ENCODE results near the gene ELP2.

ELP2 gene

GRCh38 chr18:36099311-36099710, 30.4 kb upstream of the ELP2 start:
- H4K20me1 ChIP-seq (ENCODE audit: insufficient read depth, low read length) = no peaks in the 10 kb centered on the region
- ATAC-seq (ENCODE audit: insufficient read depth, low read depth) = no peak

GRCh38 chr18:36101943-36102342, 27.8 kb upstream of the ELP2 start:
- Histone ChIP-seq H2AFZ (ENCODE audit: low read depth, low read length) (no peak overlapping the region), H3K9ac (ENCODE audit: low read depth, low read length) (no peak overlapping the region), H3K4me2 (ENCODE audit: insufficient read depth, low read length) (no peak overlapping the region), H3K9me3 (ENCODE audit: insufficient read depth, low read length, severe bottlenecking) (peaks cover 9% of the 10 kb centered on the region), H3K4me1 (ENCODE audit: insufficient read depth, low read length) (no peaks in the 10 kb centered on the region), H3K79me2 (ENCODE audit: insufficient read depth, low read length) (no peaks in the 10 kb centered on the region), H3K27ac (ENCODE audit: low read length) (no peak overlapping the region), H3K36me3 (ENCODE audit: insufficient read depth, low read length) (no peaks in the 10 kb centered on the region), H4K20me1 (ENCODE audit: insufficient read depth, low read length) (no peaks in the 10 kb centered on the region), H3K4me3 (ENCODE audit: low read depth in 1 of 2, low read length in 2 of 2) (no peak overlapping the region), H3K27me3 (ENCODE audit: insufficient read depth, low read length, poor library complexity) (no peaks in the 10 kb centered on the region)
- DNase-seq = no peak
- ATAC-seq (ENCODE audit: insufficient read depth, low read depth) = no peak
- TF ChIP-seq EZH2 (IDR thresholded peaks at IDR 0.05; ENCODE audit: borderline replicate concordance, low read depth, low read length, severe bottlenecking) (no peak), CTCF (IDR thresholded peaks at IDR 0.05; ENCODE audit: borderline replicate concordance, extremely low read depth, low read length, poor library complexity, severe bottlenecking) (no peak)

More at GRCh38 chr18:36099311-36099710, 30.4 kb upstream of the ELP2 start:
- Histone ChIP-seq H3K27ac (ENCODE audit: low read length) (no peak overlapping the region), H3K4me3 (ENCODE audit: low read depth in 1 of 2, low read length in 2 of 2) (no peak overlapping the region), H3K4me2 (ENCODE audit: insufficient read depth, low read length) (no peak overlapping the region), H3K27me3 (ENCODE audit: insufficient read depth, low read length, poor library complexity) (no peaks in the 10 kb centered on the region), H2AFZ (ENCODE audit: low read depth, low read length) (no peak overlapping the region), H3K79me2 (ENCODE audit: insufficient read depth, low read length) (no peaks in the 10 kb centered on the region), H3K36me3 (ENCODE audit: insufficient read depth, low read length) (no peaks in the 10 kb centered on the region), H3K9me3 (ENCODE audit: insufficient read depth, low read length, severe bottlenecking) (peaks cover 9% of the 10 kb centered on the region), H3K9ac (ENCODE audit: low read depth, low read length) (no peak overlapping the region), H3K4me1 (ENCODE audit: insufficient read depth, low read length) (no peaks in the 10 kb centered on the region)
- TF ChIP-seq CTCF (IDR thresholded peaks at IDR 0.05; ENCODE audit: borderline replicate concordance, extremely low read depth, low read length, poor library complexity, severe bottlenecking) (no peak), EZH2 (IDR thresholded peaks at IDR 0.05; ENCODE audit: borderline replicate concordance, low read depth, low read length, severe bottlenecking) (no peak)
- DNase-seq = no peak

- H3K27me3 ChIP-seq (ENCODE audit: insufficient read depth, low read length, poor library complexity) = no peaks in the 10 kb centered on the region
- no peak overlapping the region for H3K4me3 ChIP-seq (ENCODE audit: low read depth in 1 of 2, low read length in 2 of 2)
- peaks cover 9% of the 10 kb centered on the region for H3K9me3 ChIP-seq (ENCODE audit: insufficient read depth, low read length, severe bottlenecking)
- H3K4me1 ChIP-seq (ENCODE audit: insufficient read depth, low read length) = no peaks in the 10 kb centered on the region
- TF ChIP-seq CTCF (IDR thresholded peaks at IDR 0.05; ENCODE audit: borderline replicate concordance, extremely low read depth, low read length, poor library complexity, severe bottlenecking) = no peak
- no peak for TF ChIP-seq EZH2 (IDR thresholded peaks at IDR 0.05; ENCODE audit: borderline replicate concordance, low read depth, low read length, severe bottlenecking)
- H2AFZ ChIP-seq (ENCODE audit: low read depth, low read length) = no peak overlapping the region
- H3K4me2 ChIP-seq (ENCODE audit: insufficient read depth, low read length) = no peak overlapping the region
- H4K20me1 ChIP-seq (ENCODE audit: insufficient read depth, low read length) = no peaks in the 10 kb centered on the region
- peaks cover 5% of the 10 kb centered on the region; the same call in 1 of the 2 replicates for H3K36me3 ChIP-seq (ENCODE audit: insufficient read depth, low read length)
- H3K79me2 ChIP-seq (ENCODE audit: insufficient read depth, low read length) = no peaks in the 10 kb centered on the region
- H3K27ac ChIP-seq (ENCODE audit: low read length) = no peak overlapping the region
- DNase-seq (no peak), ATAC-seq (ENCODE audit: insufficient read depth, low read depth) (no peak)
- H3K9ac ChIP-seq (ENCODE audit: low read depth, low read length) = no peak overlapping the region
These were observed 24.9 kb upstream of the ELP2 start for GRCh38 chr18:36104749-36105148.

GRCh38 chr18:36107477-36107876, 22.2 kb upstream of the ELP2 start:
- no peak overlapping the region for H3K9ac ChIP-seq (ENCODE audit: low read depth, low read length)
- no peak for TF ChIP-seq EZH2 (IDR thresholded peaks at IDR 0.05; ENCODE audit: borderline replicate concordance, low read depth, low read length, severe bottlenecking)
- no peak for TF ChIP-seq CTCF (IDR thresholded peaks at IDR 0.05; ENCODE audit: borderline replicate concordance, extremely low read depth, low read length, poor library complexity, severe bottlenecking)
- ATAC-seq (ENCODE audit: insufficient read depth, low read depth) (no peak), DNase-seq (no peak)
- no peak overlapping the region for H2AFZ ChIP-seq (ENCODE audit: low read depth, low read length)
- no peaks in the 10 kb centered on the region for H3K9me3 ChIP-seq (ENCODE audit: insufficient read depth, low read length, severe bottlenecking)
- H3K36me3 ChIP-seq (ENCODE audit: insufficient read depth, low read length) = peaks cover 26% of the 10 kb centered on the region
- no peak overlapping the region for H3K27ac ChIP-seq (ENCODE audit: low read length)
- H3K79me2 ChIP-seq (ENCODE audit: insufficient read depth, low read length) = no peaks in the 10 kb centered on the region
- H3K27me3 ChIP-seq (ENCODE audit: insufficient read depth, low read length, poor library complexity) = no peaks in the 10 kb centered on the region
- no peaks in the 10 kb centered on the region for H3K4me1 ChIP-seq (ENCODE audit: insufficient read depth, low read length)
- H4K20me1 ChIP-seq (ENCODE audit: insufficient read depth, low read length) = no peaks in the 10 kb centered on the region
- no peak overlapping the region for H3K4me3 ChIP-seq (ENCODE audit: low read depth in 1 of 2, low read length in 2 of 2)
- no peak overlapping the region for H3K4me2 ChIP-seq (ENCODE audit: insufficient read depth, low read length)

Data from DND-41 (cell line).